NOMO-1 (cell line): ENCODE results near the gene COL27A1.

ENCODE experiments used
- DNase-seq, 2 experiments: peaks; one replicate each; lab custom pipeline; 2025; ENCODE audit not compliant: unreplicated experiment in 2 of 2; lab: John Stamatoyannopoulos, UW

Gene COL27A1

DNA sequence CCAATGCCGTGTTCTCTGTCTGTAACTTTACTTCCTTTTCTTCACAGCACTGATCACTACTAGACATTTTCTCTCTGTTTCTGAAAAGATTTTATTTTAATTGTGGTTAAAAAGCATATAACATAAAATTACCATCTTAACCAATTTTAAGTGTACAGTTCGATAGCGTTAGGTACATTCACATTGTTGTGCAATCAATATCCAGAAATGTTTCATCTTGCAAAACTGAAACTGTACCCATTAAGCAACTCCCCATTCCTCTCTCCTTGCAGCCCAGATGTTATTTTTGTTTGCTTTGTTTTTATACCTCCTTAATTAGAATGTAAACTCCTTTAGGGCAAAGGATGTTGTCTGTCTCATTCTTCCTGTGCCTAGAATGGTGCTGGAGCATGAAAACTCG lies 47.5 kb downstream of the COL27A1 start:
- peak; percentile 27 to 35 for DNase-seq

DNA sequence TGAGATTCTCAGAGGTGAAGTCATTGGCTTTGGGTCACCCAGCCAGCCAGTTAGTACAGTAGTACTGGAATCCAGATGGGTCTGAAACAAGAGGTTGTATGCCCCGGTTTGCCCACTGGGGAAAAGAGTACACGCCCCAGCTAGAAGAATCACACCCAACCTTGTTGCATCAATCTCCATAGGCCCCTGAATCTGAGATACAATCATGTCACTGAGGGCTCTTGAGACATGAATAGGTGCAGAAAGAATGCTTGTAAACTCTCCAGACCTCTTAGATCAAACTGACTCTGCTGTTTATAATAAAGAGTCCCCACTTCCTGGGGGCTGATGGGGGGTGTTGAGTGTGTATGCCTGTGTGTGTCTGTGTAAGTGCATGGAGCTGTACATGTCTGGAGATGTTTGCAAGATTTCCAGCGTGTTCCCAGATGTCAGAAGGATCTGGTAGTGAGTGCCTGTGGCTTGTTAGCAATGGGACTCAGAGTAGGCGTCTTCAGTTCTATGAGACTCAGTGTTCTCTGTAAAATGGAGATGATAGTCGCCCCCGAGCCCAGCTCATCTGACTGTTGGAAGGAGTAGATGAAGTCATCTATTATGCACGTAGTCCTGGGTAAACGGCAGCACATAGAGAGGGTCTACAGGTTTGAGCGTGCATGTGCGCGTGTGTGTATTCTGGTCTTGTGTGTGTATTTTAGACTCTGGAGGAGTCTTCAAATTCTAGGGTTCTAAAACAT lies 48.2 kb downstream of the COL27A1 start:
- no peak for DNase-seq

DNA sequence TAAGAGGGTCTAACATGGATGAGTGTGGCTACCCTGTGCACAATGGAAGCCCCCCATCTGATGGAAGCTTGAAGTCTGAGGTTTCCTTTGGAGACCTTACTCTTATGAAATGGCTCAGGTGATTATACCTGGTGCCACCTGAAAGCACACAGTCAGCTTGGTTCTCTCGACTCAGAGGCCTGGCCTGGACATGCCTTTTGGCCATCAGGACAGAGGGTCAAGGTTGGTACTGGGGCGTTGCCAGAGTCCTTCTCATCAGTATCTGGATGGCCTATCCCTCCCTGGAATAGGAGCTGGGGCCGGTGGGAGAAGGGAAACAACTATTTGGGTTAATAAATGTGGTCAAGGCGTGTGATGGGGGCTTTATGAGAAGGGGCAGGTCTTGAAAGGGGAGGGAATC lies 48.9 kb downstream of the COL27A1 start:
- no peak for DNase-seq

DNA sequence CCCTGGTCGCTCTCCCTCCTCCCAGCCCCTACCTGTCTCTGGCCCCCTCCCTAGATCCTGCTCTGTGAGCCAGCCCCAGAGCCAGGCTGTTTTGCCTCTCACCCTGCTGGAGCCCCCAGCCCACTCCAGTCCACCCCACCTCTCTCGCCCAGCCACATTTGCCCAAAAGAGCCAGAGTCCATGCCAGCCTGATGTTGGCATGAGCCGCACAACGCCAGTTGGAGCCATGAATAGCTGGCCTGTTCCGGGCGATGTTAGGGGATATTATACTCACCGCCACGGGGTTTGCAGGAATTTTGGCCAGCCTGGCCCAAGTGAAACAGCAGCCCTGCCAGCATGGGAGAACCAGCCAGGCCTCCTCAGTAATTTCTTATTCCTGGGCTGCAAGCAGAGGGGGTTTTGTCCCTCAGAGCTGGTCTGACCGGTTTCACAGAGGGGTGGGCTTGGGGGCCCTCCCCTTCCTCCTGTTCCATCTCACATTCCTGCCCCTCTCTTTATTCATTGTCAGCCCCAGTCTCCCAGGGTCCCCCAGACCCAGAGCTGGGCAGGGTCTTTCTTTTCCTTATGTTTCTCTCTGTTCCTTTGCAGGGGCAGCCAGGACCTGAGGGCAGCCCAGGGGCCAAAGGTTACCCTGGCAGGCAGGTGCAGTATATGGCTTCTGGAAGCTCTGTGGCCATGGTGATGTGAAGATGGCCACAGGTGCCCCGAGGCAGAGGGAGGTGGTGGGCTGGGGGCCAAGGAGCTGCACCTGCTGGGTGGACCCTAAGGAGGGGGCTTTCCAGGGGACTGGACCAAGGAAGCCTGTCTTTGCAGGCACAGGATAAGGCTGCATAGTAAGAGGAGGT lies 50.1 kb downstream of the COL27A1 start:
- no peak for DNase-seq

DNA sequence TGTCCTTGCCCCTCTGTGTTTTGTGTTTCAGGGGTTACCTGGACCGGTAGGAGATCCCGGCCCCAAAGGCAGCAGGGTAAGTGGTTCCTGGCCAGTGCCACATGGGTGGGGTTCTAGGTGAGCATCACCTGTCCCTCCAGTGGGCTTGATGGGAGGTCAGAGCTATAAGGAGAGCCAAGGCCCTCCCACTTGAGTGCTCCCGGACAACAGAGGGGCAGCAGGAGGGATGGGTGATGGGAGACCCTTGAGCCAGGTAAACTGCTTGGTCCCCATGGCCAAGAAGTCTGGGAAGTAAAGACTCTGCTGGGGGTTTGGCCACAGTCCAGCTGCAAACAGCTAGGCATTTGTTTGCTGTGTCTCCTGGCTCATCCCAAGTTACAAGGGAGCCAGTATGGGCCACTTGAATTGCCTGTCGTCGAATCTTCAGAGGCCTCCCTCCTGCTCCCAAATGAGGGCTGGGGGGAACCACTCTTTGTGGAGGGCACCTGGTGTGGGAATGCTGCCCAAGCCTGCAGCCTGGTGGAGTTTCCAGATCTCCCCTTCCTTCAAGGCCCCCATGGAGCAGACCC lies 51.0 kb downstream of the COL27A1 start:
- no peak for DNase-seq

DNA sequence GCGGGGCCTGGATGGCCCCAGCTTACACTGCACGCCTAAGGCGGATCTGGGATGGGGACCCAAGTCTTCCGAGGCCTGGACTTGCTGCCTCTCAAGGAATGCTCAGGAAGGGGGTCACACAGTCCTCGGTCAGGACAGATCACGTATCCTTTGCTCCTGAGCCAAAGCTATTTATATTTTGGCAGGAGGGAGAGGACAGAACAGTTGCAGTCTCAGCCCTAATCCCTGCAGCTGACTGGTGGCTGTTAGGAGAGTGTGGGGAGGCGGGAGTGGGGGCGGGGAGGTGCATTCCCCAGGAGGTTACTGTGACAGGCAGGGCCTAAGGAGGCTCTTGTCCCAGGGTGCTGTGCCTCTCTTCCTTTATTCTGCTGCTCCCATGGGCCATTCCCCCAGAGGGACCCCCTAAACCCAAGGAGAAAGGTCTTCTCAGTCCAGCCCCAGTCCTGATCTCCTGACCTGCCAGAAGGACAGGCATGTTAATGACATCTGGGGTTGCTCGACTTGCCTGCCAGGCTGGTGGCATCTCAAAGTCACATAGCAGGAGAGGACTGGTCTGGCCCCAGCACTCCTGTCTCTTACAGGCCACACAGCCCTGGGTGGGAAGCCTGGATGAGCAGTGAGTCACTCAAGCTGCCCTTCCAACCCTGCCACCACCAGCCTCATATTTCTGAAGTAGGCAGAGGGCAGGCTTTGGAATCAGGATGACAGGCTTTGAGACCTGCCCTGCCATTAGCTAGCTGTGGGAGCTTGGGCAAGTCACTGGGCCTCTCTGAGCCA lies 51.9 kb downstream of the COL27A1 start:
- no peak for DNase-seq

DNA sequence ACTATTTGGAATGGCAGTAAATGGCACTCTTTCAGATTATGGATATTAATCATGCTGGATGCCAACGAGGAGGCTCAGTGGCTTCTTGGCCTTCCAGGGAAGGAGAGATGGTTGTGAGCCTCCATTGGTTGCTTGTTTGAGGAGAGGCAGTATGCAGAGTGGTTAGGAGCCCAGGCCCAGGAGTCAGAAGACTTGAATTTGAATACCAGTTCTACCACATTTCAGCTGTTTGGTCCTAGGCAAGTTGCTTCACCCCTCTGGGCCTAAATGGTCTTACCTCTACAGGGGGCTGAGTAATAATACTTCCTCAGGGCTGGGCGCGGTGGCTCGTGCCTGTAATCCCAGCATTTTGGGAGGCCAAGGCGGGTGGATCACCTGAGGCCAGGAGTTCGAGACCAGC lies 52.5 kb downstream of the COL27A1 start:
- no peak for DNase-seq

DNA sequence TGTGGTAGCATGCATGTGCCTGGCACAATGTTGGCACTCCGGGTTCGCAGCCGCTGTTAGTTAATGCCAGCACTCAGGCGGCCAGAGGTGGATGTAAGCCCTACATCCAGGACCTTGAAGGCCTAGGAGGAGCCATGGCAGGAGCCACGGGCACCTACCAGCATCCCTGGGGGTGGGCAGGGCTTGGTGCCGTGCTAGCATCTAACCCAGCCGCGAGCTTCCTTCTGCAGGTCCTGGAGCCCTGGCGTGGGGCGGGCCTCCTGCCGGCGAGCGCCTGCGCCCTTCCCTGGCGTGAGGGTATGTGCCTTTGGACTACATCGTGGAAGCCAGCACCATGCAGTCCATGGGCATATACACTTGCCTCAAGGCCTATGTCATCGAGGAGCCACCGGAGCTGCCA lies 53.8 kb downstream of the COL27A1 start:
- DNase-seq: no peak

DNA sequence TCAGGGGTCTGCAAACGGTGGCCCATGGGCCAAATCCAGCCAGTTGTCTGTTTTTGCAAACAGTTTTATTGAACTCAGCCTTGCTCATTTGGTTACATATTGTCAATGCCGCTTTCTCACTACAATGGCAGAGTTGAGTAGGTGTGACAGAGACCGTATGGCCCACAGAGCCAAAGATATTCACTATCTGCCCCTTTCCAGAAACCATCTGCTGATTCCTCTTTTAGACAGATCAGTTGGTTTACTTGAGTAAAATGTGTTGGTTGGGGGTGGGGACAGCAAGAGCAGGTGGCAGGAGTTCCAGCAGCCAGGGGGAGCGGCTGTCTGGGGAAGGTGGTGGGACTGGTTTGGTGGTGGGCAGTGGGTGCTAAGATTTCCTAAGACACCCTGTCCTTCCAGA lies 54.8 kb downstream of the COL27A1 start:
- no peak for DNase-seq

DNA sequence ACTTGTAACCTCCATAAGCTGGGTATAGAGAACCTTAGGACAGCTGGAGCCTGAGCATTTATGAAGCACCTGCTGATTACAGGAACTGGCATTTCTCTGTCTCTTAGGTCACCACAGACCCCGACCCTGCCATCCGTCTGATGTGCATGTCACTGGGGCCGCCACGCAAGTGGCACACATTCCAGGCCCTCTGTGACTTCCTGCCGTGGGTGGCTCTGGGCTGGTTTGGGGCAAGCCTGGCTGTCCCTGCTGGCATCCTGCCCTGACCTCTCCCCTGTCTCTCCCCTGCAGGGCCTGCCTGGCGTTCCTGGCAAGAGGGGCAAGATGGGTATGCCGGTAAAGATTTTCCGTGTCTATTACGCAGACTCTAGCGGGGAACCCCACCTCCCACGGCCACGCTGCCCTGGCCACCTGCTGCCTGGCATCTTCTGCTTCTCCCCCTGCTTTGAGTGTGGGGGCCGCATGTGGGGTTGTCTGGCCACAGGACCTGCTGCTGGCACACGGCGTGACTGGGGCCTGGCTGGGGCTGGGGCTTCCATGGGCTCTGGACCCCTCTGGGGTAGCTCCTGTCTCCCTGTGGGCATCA lies 55.4 kb downstream of the COL27A1 start:
- no peak for DNase-seq

DNA sequence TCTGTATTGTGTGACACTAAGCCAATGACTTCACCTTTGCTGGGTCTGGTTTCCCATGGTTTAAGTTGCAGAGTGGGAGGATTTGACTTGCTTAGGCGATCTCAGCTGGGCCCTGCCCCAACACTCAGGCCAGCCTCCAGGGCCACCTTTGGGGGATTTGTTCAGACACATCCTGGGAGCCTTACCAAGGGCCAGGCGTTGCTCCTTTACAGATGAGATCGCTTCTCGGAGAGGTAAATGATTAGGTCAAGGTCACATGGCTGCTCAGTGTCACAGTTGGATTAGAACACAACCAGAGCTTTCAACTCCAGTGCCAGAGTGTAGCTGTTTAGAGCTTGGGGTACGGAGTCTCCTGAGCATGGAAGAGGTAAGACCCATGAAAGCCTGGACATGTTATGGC lies 57.5 kb downstream of the COL27A1 start:
- DNase-seq: no peak

DNA sequence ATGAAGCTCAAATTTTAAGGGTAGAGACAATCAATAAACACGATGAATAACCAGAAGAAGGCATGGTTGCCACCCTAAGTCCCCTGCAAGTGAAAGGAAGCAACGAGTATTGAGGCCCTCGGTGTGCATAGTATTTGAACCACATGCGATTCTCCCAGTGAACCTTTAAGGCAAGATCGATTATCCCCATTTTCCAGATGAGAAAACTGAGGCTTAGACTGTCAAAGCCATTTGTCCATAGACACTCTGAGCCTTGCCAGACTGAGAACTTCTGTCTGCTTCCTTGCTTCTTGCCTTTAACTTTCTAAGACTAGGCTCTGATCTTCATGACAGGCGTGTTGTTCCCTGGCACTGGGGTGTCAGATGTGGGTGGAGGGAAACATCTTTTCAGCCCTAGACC lies 58.2 kb downstream of the COL27A1 start:
- no peak for DNase-seq

DNA sequence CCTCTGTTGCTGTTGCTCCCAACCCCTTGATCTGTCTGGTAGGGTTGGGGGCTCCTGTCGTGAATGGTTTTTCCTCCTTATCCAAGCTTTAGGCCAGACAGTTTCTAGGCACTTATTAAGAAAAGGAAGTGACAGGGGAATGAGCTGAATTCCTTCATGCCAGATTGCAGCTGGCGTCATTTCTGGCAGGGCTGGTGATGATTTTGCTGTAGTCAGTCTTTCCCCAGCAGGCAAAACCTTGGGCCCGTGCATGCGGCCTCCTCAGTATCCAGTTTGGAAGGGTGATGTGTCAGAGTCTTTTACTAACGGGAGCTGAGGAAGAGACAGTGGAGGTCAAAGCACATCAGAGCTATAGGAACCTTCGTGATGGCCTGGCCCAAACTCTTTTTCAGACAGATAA lies 58.8 kb downstream of the COL27A1 start:
- DNase-seq: no peak

DNA sequence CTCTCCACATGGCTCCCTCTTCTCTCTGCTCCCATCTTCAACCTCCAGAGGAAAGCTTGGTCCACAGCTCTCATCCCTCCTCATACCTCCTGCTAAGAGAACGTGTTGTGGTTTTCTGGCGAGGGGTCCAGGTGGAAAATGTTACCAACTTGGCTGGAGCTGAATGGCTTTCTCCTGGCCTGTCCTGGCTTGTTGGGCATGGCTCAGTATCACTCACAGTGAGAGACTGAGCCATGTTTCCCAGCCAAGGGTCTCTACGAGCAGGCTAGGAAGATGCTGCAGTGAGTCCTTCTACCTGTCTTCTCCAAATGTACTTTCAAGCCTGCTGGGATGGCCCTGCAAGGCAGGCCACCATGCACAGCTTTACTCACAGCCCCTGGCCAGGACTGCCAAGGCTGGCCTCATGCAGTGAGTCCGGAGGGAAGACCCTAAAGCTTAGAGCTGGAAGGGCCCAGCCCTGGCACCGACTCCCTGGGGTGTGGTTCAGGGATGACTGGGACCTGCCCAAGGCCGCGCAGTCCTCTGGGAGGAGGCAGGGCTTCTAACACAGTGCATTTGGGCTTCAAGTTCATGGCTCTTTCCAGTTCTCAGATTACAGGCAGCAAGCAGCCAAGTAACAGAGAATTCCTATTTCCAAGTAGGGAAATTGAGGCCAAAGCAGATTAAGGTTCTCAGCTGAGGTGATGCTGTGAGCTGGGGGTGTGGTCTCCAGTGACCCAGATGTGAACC lies 59.5 kb downstream of the COL27A1 start:
- no peak for DNase-seq

DNA sequence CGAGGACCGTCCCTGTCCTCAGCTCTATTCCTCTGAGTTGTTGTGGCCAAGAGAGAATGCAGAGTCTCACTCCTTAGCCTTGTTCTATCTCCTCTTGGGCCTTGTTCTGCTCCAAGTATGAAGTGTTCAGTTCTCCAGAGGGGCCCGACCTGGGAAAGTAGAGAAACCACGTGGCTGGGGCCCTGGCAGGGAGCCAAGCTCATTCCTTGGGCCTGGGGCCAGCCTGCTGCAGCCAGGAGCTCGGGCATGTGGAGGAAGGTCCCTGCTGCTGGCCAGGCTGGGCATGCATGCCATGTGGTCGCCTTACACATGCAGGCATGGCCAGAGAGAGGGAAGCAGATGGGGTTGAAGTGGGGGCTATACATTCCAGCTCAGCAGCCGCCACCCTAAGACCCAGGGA lies 60.7 kb downstream of the COL27A1 start:
- no peak for DNase-seq

DNA sequence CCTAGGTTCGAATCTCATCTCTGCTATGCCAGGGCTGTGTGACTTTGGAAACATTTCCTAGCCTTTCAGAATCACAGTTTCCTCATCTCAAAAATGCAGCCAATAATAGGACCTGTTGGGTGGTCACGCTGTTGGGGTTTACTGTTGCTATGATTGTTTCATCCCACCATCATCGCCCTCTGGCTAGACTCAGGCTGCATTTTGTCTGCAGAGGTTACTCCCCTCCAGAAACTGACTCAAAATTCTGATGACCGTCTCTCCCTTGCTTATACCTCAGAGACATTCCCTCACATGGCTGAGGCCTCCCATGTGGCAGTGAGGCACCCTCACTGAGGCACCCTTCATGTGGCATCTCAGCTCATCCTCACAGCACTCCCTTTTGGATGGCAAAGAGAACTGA lies 61.6 kb downstream of the COL27A1 start:
- DNase-seq: no peak

DNA sequence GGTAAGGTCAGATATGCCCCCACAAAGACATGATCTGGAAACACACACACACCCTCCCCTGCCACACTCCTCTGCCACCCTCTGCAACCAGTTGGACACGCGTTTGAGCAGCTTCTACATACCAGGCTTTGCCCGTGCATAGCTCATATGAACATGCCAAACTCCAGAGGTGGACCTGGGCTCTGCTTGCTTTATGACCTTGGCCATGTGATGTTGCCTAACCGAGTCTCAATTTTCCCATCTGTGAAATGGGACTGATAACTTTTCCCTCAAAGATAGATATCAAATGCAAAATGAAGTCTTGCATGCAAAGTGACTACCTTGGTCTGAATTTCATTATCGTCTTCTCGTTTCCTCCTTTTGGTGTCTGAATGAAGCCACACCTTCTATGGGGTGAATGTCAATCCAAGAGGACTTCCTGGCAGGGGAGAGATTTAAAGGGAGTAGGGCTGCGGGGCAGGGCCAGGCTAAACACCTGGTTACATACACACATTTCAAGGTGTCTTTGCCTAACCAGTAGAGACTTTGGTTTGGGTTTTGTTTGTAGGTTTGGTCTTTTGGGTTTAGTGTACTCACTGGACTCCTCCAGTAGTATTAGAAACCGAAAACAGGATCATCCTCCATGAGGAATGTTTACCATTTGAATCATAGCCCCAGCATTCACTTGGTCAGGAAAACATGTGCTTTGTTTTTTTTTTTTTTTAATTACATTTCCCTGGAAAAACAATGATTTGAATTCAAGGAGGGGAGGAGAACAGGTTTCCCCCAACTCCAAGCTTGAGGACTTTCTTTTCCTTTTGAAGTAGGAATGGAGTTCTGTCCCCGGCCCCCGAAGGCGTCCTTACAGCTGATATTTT lies 63.2 kb downstream of the COL27A1 start:
- no peak for DNase-seq

DNA sequence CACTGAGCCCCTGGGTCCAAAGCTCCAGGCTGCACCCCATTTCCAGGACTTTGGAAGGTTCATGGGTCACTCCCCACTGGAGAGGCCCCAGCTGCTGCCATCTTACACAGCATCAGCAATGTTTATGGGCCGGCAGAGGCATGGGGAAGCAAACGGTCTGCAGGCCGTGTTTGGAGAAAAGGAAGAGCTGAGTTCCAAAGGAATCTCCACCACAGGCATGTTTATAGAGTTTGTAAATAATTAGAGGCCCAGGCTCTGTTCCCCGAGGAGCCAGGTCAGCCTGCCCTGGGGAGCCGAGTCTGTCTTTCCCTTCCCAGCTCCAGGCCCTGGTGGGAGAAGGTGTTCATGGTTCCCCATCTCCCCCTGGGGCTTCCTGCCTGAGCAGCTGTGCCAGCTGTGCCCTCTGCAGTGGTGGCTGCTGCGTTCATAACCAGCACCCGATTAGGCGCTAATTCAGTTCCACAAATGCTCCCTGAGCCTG lies 64.8 kb downstream of the COL27A1 start:
- DNase-seq: no peak
